Trophoblast cell (in vitro differentiated cells and primary cell): ENCODE measurements around the gene STARD4.

Experiments
- DNase-seq, 2 donors: peaks; one replicate each; pipeline ENCODE4 v3.0.0-alpha.2; 2016
- H2AFZ ChIP-seq: 2 replicates; pipeline ENCODE4 v1.6.1; 2013; ENCODE audit warnings: low read length, moderate library complexity, mild to moderate bottlenecking; ENCODE audit not compliant: insufficient read depth, poor library complexity
- H2AK5ac ChIP-seq: 2 replicates; pipeline ENCODE4 v1.6.1; 2013; ENCODE audit warnings: mild to moderate bottlenecking, low read length
- H2BK120ac ChIP-seq: 2 replicates; pipeline ENCODE4 v1.6.1; 2013; ENCODE audit warnings: low read length, mild to moderate bottlenecking, moderate library complexity; ENCODE audit not compliant: insufficient read depth, poor library complexity
- H2BK12ac ChIP-seq: 2 replicates; pipeline ENCODE4 v1.6.1; 2013; ENCODE audit warnings: mild to moderate bottlenecking, low read length, moderate library complexity
- H2BK5ac ChIP-seq: 2 replicates; pipeline ENCODE4 v1.6.1; 2013; ENCODE audit warnings: low read length, low read depth, moderate library complexity, mild to moderate bottlenecking; ENCODE audit not compliant: poor library complexity
- H3K14ac ChIP-seq: 2 replicates; pipeline ENCODE4 v1.6.1; 2013; ENCODE audit warnings: mild to moderate bottlenecking, low read length
- H3K18ac ChIP-seq: 2 replicates; pipeline ENCODE4 v1.6.1; 2013; ENCODE audit warnings: mild to moderate bottlenecking, low read length
- H3K23ac ChIP-seq: 2 replicates; pipeline ENCODE4 v1.6.1; 2013; ENCODE audit warnings: low read length
- H3K27ac ChIP-seq: 2 replicates; pipeline ENCODE4 v1.5.1; 2013; ENCODE audit warnings: low read depth, mild to moderate bottlenecking, inconsistent platforms, low read length, moderate library complexity
- H3K27me3 ChIP-seq: 2 replicates; pipeline ENCODE4 v1.6.1; 2013; ENCODE audit warnings: inconsistent platforms, mild to moderate bottlenecking, low read length, moderate library complexity; ENCODE audit not compliant: insufficient read depth
- H3K36me3 ChIP-seq, 2 experiments: 1 replicate in 1 of 2; 2 replicates in 1 of 2; pipeline ENCODE4 v1.6.1; 2013; ENCODE audit warnings: low read length in 2 of 2, mild to moderate bottlenecking in 2 of 2, moderate library complexity in 1 of 2; ENCODE audit not compliant: insufficient read depth in 2 of 2, control insufficient read depth in 1 of 2
- H3K4ac ChIP-seq: 2 replicates; pipeline ENCODE4 v1.6.1; 2013; ENCODE audit warnings: low read depth, mild to moderate bottlenecking, low read length, moderate library complexity
- H3K4me1 ChIP-seq, 2 experiments: 1 replicate in 1 of 2; 2 replicates in 1 of 2; pipeline ENCODE4 v1.6.1; 2013; ENCODE audit warnings: low read length in 2 of 2, mild to moderate bottlenecking in 2 of 2, moderate library complexity in 1 of 2; ENCODE audit not compliant: insufficient read depth in 2 of 2, control insufficient read depth in 1 of 2
- H3K4me2 ChIP-seq: 2 replicates; pipeline ENCODE4 v1.6.1; 2013; ENCODE audit warnings: inconsistent platforms, mild to moderate bottlenecking, low read length, moderate library complexity
- H3K4me3 ChIP-seq: 2 replicates; pipeline ENCODE4 v1.5.1; 2013; ENCODE audit warnings: mild to moderate bottlenecking, low read depth, low read length, inconsistent platforms
- H3K79me1 ChIP-seq: one replicate; pipeline ENCODE4 v1.6.1; 2013; ENCODE audit warnings: low read length
- H3K79me2 ChIP-seq: 2 replicates; pipeline ENCODE4 v1.6.1; 2013; ENCODE audit warnings: low read length, mild to moderate bottlenecking; ENCODE audit not compliant: control insufficient read depth, insufficient read depth, poor library complexity
- H3K9ac ChIP-seq: 2 replicates; pipeline ENCODE4 v1.6.1; 2013; ENCODE audit warnings: mild to moderate bottlenecking, low read length
- H3K9me3 ChIP-seq: 2 replicates; pipeline ENCODE4 v1.6.1; 2013; ENCODE audit warnings: low read depth, mild to moderate bottlenecking, control low read depth, inconsistent platforms, low read length; ENCODE audit not compliant: insufficient read depth
- H4K12ac ChIP-seq: 2 replicates; pipeline ENCODE4 v1.6.1; 2013; ENCODE audit warnings: low read depth, mild to moderate bottlenecking, low read length, moderate library complexity
- H4K8ac ChIP-seq: 2 replicates; pipeline ENCODE4 v1.6.1; 2013; ENCODE audit warnings: low read depth, mild to moderate bottlenecking, low read length, moderate library complexity
- H4K91ac ChIP-seq: one replicate; pipeline ENCODE4 v1.6.1; 2013; ENCODE audit warnings: low read depth, mild to moderate bottlenecking, low read length, moderate library complexity
- WGBS: extraction: QIAGEN DNeasy Blood & Tissue Kit; methylation state at CpG from one replicate; pipeline ENCODE4 v1.1.7; 2013; ENCODE audit warnings: missing lambda C conversion rate; ENCODE audit not compliant: insufficient read length, insufficient coverage; ENCODE audit errors: extremely low coverage; 5-methylcytosine and 5-hydroxymethylcytosine counted together

Gene STARD4

GRCh38 chr5:111447822-111448221 lies 64.5 kb downstream of the STARD4 start:
- Histone ChIP-seq H2BK5ac (no peak overlapping the region), H3K4me3 (no peak overlapping the region), H3K23ac (no peak overlapping the region), H2AFZ (no peak overlapping the region), H4K12ac (no peak overlapping the region), H4K91ac (no peak overlapping the region), H3K9me3 (no peaks in the 10 kb centered on the region), H3K36me3 (no peaks in the 10 kb centered on the region), H2AK5ac (no peak overlapping the region), H3K79me1 (no peaks in the 10 kb centered on the region), H3K27ac (no peak overlapping the region), H2BK12ac (no peak overlapping the region), H3K14ac (no peak overlapping the region), H3K9ac (no peak overlapping the region), H2BK120ac (no peak overlapping the region), H3K18ac (no peak overlapping the region), H3K79me2 (no peaks in the 10 kb centered on the region), H4K8ac (no peak overlapping the region), H3K4ac (no peak overlapping the region), H3K27me3 (no peaks in the 10 kb centered on the region), H3K4me1 (no peaks in the 10 kb centered on the region), H3K4me2 (no peak overlapping the region)
- no CpG with 5 or more reads among the region's 2 CpGs for WGBS
- peak; percentile 80 to 87 for DNase-seq

DNA sequence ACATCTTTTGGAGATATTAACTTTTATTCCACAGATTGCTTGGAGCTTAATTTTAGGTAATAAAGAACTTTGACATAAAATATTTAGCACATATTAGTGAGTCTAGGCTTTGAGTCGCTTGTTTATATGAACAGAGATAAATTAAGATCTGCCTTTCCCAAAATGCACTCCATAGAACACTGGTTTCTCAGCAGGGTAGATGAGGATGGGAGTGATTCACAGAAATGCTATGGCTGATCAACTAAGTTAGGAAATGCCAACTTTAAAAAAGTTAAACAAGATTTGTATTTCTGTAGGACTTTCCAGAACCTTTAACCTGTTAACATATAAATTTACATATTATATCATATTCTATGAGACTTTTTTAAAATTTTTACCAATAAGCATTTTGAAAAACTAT lies 65.2 kb downstream of the STARD4 start:
- H3K27me3 ChIP-seq: no peaks in the 10 kb centered on the region
- DNase-seq: no peak
- no peak overlapping the region for H3K4ac ChIP-seq
- H3K36me3 ChIP-seq: no peaks in the 10 kb centered on the region
- no peak overlapping the region for H3K9ac ChIP-seq
- WGBS: no CpG with 5 or more reads among the region's 1 CpG
- no peaks in the 10 kb centered on the region for H3K4me1 ChIP-seq
- no peak overlapping the region for H3K18ac ChIP-seq
- no peak overlapping the region for H2AFZ ChIP-seq
- no peak overlapping the region for H3K23ac ChIP-seq
- no peak overlapping the region for H2BK5ac ChIP-seq
- H3K79me2 ChIP-seq: no peaks in the 10 kb centered on the region
- no peak overlapping the region for H3K14ac ChIP-seq
- H2AK5ac ChIP-seq: no peak overlapping the region
- no peak overlapping the region for H4K91ac ChIP-seq
- H3K4me3 ChIP-seq: no peak overlapping the region
- H2BK120ac ChIP-seq: no peak overlapping the region
- H3K27ac ChIP-seq: no peak overlapping the region
- no peak overlapping the region for H3K4me2 ChIP-seq
- H3K9me3 ChIP-seq: no peaks in the 10 kb centered on the region
- no peak overlapping the region for H2BK12ac ChIP-seq
- no peak overlapping the region for H4K8ac ChIP-seq
- no peak overlapping the region for H4K12ac ChIP-seq
- H3K79me1 ChIP-seq: no peaks in the 10 kb centered on the region
